ENCODE results near the gene HACD2. TPM values are rescaled to one million over a fixed set of nuclear protein-coding genes. Genes with fewer than 3 reads are reported as not detected.
A peak's percentile ranks its signal among the peaks of the same experiment; 100 is the strongest.

The HACD2 gene
- total RNA-seq, 3 donors from 2014 or later (not counting 1 experiment from before 2014, with no cell fraction given), result 16.1 to 34.1 (median 24.6) TPM

GRCh38 chr3:123586131-123586530 is 1.3 kb upstream of the HACD2 start:
- Histone ChIP-seq H3K36me3 (ENCODE audit: control insufficient read depth, insufficient read depth, low read length) (peaks cover 4% of the 10 kb centered on the region), H3K9me3 (ENCODE audit: control insufficient read depth, insufficient read depth, low read length) (peaks cover 15% of the 10 kb centered on the region), H3K27ac (ENCODE audit: low read length) (peak overlapping the region; percentile 95), H3K4me3 (ENCODE audit: low read length) (peak overlapping the region; percentile 83), H3K27me3 (ENCODE audit: control insufficient read depth, insufficient read depth, low read length) (no peaks in the 10 kb centered on the region), H3K4me1 (ENCODE audit: control insufficient read depth, insufficient read depth, low read length) (peaks cover 13% of the 10 kb centered on the region)
- H3K4me1 Mint-ChIP-seq, result peaks cover 15 to 22% of the 10 kb centered on the region in 2 donors
- H3K9me3 Mint-ChIP-seq, result no peaks in the 10 kb centered on the region
- no peaks in the 10 kb centered on the region for H3K27me3 Mint-ChIP-seq (ENCODE audit: low read depth in 2 of 2)
- intact Hi-C loops (cut with micrococcal nuclease), result loop anchor here (10.0 kb wide), 1 partner anchor 1171 kb away; the partner anchor contains the start of gene WDR5B
- DNase-seq, result peak in 1 of 2 donors; percentile 47
- ATAC-seq, result no peak
- H3K36me3 Mint-ChIP-seq, result no peaks in the 10 kb centered on the region
- 12% methylated on average over 7 of the region's 10 CpGs for WGBS (ENCODE audit: insufficient coverage)
- no peak overlapping the region for H3K4me3 Mint-ChIP-seq
- no peak for TF ChIP-seq CTCF (IDR thresholded peaks at IDR 0.05)
- H3K27ac Mint-ChIP-seq, result no peak overlapping the region

GRCh38 chr3:123584284-123584987 is 417 bp downstream of the HACD2 start:
- Mint-ChIP-seq H3K4me1 (peaks cover 15 to 18% of the 10 kb centered on the region in 2 donors), H3K27ac (peak overlapping the region in 1 of 2 donors; percentile 71), H3K27me3 (ENCODE audit: low read depth in 2 of 2) (no peaks in the 10 kb centered on the region), H3K36me3 (no peaks in the 10 kb centered on the region), H3K4me3 (peak overlapping the region; percentile 87), H3K9me3 (no peaks in the 10 kb centered on the region)
- Histone ChIP-seq H3K27me3 (ENCODE audit: control insufficient read depth, insufficient read depth, low read length) (no peaks in the 10 kb centered on the region), H3K9me3 (ENCODE audit: control insufficient read depth, insufficient read depth, low read length) (no peaks in the 10 kb centered on the region), H3K27ac (ENCODE audit: low read length) (peak overlapping the region; percentile 95), H3K36me3 (ENCODE audit: control insufficient read depth, insufficient read depth, low read length) (peaks cover 16% of the 10 kb centered on the region), H3K4me1 (ENCODE audit: control insufficient read depth, insufficient read depth, low read length) (peaks cover 13% of the 10 kb centered on the region), H3K4me3 (ENCODE audit: low read length) (peak overlapping the region; percentile 83)
- no peak for TF ChIP-seq CTCF (IDR thresholded peaks at IDR 0.05)
- DNase-seq (peak in 1 of 2 donors; percentile 62), ATAC-seq (peak; percentile 25 to 38 (median 35))
- intact Hi-C loops (cut with micrococcal nuclease), result loop anchor here (10.0 kb wide), 1 partner anchor 1170 kb away; the partner anchor contains the start of gene WDR5B
- under 1% methylated on average over 65 of the region's 65 CpGs for WGBS (ENCODE audit: insufficient coverage)

- intact Hi-C loops (cut with micrococcal nuclease), result loop anchor here (10.0 kb wide), 1 partner anchor 1169 kb away; the partner anchor contains the start of gene WDR5B
- Mint-ChIP-seq H3K27me3 (ENCODE audit: low read depth in 2 of 2) (no peaks in the 10 kb centered on the region), H3K36me3 (no peaks in the 10 kb centered on the region), H3K4me3 (peak overlapping the region; percentile 87), H3K27ac (peak overlapping the region in 1 of 2 donors; percentile 71), H3K9me3 (no peaks in the 10 kb centered on the region), H3K4me1 (peaks cover 15 to 18% of the 10 kb centered on the region in 2 donors)
- peaks cover 24% of the 10 kb centered on the region for H3K36me3 ChIP-seq (ENCODE audit: control insufficient read depth, insufficient read depth, low read length)
- H3K27me3 ChIP-seq (ENCODE audit: control insufficient read depth, insufficient read depth, low read length), result no peaks in the 10 kb centered on the region
- no peak for TF ChIP-seq CTCF (IDR thresholded peaks at IDR 0.05)
- H3K9me3 ChIP-seq (ENCODE audit: control insufficient read depth, insufficient read depth, low read length), result no peaks in the 10 kb centered on the region
- no CpG with 5 or more reads among the region's 3 CpGs for WGBS (ENCODE audit: insufficient coverage)
- ATAC-seq, result no peak
- peaks cover 13% of the 10 kb centered on the region for H3K4me1 ChIP-seq (ENCODE audit: control insufficient read depth, insufficient read depth, low read length)
- no peak overlapping the region for H3K4me3 ChIP-seq (ENCODE audit: low read length)
- no peak overlapping the region for H3K27ac ChIP-seq (ENCODE audit: low read length)
- no peak for DNase-seq
These were observed 1.3 kb downstream of the HACD2 start for GRCh38 chr3:123583561-123583960.

Data from natural killer cell (primary cell).